Endothelial cell of umbilical vein (primary cell): Measurements from ENCODE around the gene NUP205. TPM values are rescaled to one million over a fixed set of nuclear protein-coding genes. Genes with fewer than 3 reads are reported as not detected.

ENCODE experiments used
- BruUV-seq: library from RNA; stranded (reverse); fragments of 400-500 nt; replicated peaks from 2 replicates; lab custom pipeline; 2021; lab: Mats Ljungman, UMichigan
- CTCF ChIA-PET: fragments of 300-600, 350-600 bp; sonication (Branson Sonifier 250); formaldehyde crosslinking; loops from one replicate; lab custom pipeline; 2021; ENCODE audit warnings: antibody characterized with exemption, inconsistent platforms; lab: Charles Lee
- POLR2A ChIA-PET: fragments of 300-600, 350-600 bp; sonication (Branson Sonifier 250); formaldehyde crosslinking; loops from one replicate; lab custom pipeline; 2021; ENCODE audit warnings: antibody characterized with exemption, inconsistent platforms; lab: Charles Lee
- DNase-seq: peaks from one replicate; pipeline ENCODE4 v3.0.0-alpha.2; 2011; ENCODE audit warnings: low read depth, low spot score
- FAIRE-seq: peaks from 2 replicates; lab custom pipeline; 2011; peaks lifted over from hg19 to GRCh38; lab: Jason Lieb, UNC
- H2AFZ ChIP-seq: 2 replicates; pipeline ENCODE4 v1.6.0; 2012; ENCODE audit warnings: low read depth, low read length, control low read depth, inconsistent platforms
- H3K27ac ChIP-seq: 2 replicates; pipeline ENCODE4 v1.5.1; 2011; ENCODE audit warnings: low read depth, mild to moderate bottlenecking, control low read depth, low read length, moderate library complexity; ENCODE audit not compliant: insufficient read depth
- H3K27me3 ChIP-seq, 2 experiments: 2 replicates each; pipeline versions ENCODE4 v1.6.0 to v1.6.1; 2011; ENCODE audit warnings: low read length in 2 of 2, mixed read lengths in 1 of 2; ENCODE audit not compliant: control insufficient read depth in 2 of 2, insufficient read depth in 2 of 2
- H3K36me3 ChIP-seq, 2 experiments: 2 replicates in 1 of 2; 3 replicates in 1 of 2; pipeline ENCODE4 v1.5.1; 2011; ENCODE audit warnings: low read length in 2 of 2, mild to moderate bottlenecking in 1 of 2, moderate library complexity in 1 of 2; ENCODE audit not compliant: control insufficient read depth in 2 of 2, insufficient read depth in 2 of 2; ENCODE audit errors: extremely low read depth in 1 of 2
- H3K4me1 ChIP-seq: 3 replicates; pipeline ENCODE4 v1.5.1; 2011; ENCODE audit warnings: mild to moderate bottlenecking, low read length; ENCODE audit not compliant: control insufficient read depth, insufficient read depth; ENCODE audit errors: extremely low read depth
- H3K4me2 ChIP-seq: 2 replicates; pipeline ENCODE4 v1.6.1; 2011; ENCODE audit warnings: low read length, control low read depth, mixed read lengths; ENCODE audit not compliant: insufficient read depth
- H3K4me3 ChIP-seq, 3 experiments: fragments of 200-600 bp in 1 of 3; sonication (generic), shearing (Covaris generic) in 1 of 3; replicated peaks in 1 of 3; 2 replicates each; pipeline ENCODE4 v1.5.1; 2011 to 2016; ENCODE audit warnings: control low read depth in 3 of 3, low read length in 3 of 3, mild to moderate bottlenecking in 2 of 3, inconsistent platforms in 1 of 3, low read depth in 1 of 3, moderate library complexity in 1 of 3; ENCODE audit not compliant: insufficient read depth in 1 of 3
- H3K79me2 ChIP-seq: 2 replicates; pipeline ENCODE4 v1.6.0; 2012; ENCODE audit warnings: low read length, inconsistent platforms; ENCODE audit not compliant: control insufficient read depth, insufficient read depth
- H3K9ac ChIP-seq: replicated peaks from 2 replicates; pipeline ENCODE3; 2011; ENCODE audit warnings: low read length, control low read depth; ENCODE audit not compliant: insufficient read depth; ENCODE audit errors: extremely low read depth
- H3K9me1 ChIP-seq: replicated peaks from 3 replicates; pipeline ENCODE4 v1.6.0; 2011; ENCODE audit warnings: mild to moderate bottlenecking, low read length; ENCODE audit not compliant: control insufficient read depth, insufficient read depth; ENCODE audit errors: extremely low read depth
- H3K9me3 ChIP-seq: replicated peaks from 2 replicates; pipeline ENCODE4 v1.5.1; 2012; ENCODE audit warnings: low read length, inconsistent platforms; ENCODE audit not compliant: control insufficient read depth, insufficient read depth
- H4K20me1 ChIP-seq: replicated peaks from 2 replicates; pipeline ENCODE3; 2011; ENCODE audit warnings: mild to moderate bottlenecking, low read length; ENCODE audit not compliant: control insufficient read depth, insufficient read depth; ENCODE audit errors: extremely low read depth
- CTCF ChIP-seq, 2 donors: IDR thresholded peaks; 1 replicate in 1 of 2; 2 replicates in 1 of 2; pipeline ENCODE4 v1.5.1; 2011; ENCODE audit warnings: low read length in 2 of 2, mild to moderate bottlenecking in 2 of 2, moderate library complexity in 2 of 2, control low read depth in 1 of 2, inconsistent platforms in 1 of 2, low read depth in 1 of 2; ENCODE audit not compliant: insufficient read depth in 1 of 2; ENCODE audit errors: extremely low read depth in 1 of 2
- GATA2 ChIP-seq: IDR thresholded peaks from 2 replicates; pipeline ENCODE4 v1.7.0; 2011; ENCODE audit warnings: low read depth, mild to moderate bottlenecking, moderate library complexity, mixed read lengths, low read length; ENCODE audit not compliant: insufficient read length, insufficient read depth
- JUN ChIP-seq: IDR thresholded peaks from 2 replicates; pipeline ENCODE4 v1.6.1; 2011; ENCODE audit warnings: borderline replicate concordance, low read depth; ENCODE audit not compliant: insufficient read length, insufficient read depth
- MAX ChIP-seq: IDR thresholded peaks from 2 replicates; pipeline ENCODE4 v1.6.1; 2011; ENCODE audit not compliant: insufficient read depth, insufficient read length
- POLR2A ChIP-seq: IDR thresholded peaks from 2 replicates; pipeline ENCODE4 v1.6.1; 2012; ENCODE audit warnings: low read depth, mild to moderate bottlenecking, control low read depth, low read length
- dilution Hi-C: fragments of 300-500 bp; cut with MboI; formaldehyde crosslinking; loops from one replicate; pipeline ENCODE4 v1.15.0; 2019; ENCODE audit warnings: low sequenced_read_pairs; ENCODE audit not compliant: extremely low pct_ligation_motif_present
- intact Hi-C: fragments of 100-400 bp; cut with micrococcal nuclease; formaldehyde crosslinking; loops from one replicate; pipeline ENCODE4 v1.10.0; 2022
- polyA plus RNA-seq, 4 experiments: library from polyadenylated mRNA; depleted of rRNA in 3 of 4; stranded (reverse) in 3 of 4; unstranded in 1 of 4; fragments of >200 nt; gene quantifications; 2 replicates each; pipeline versions ENCODE4 v1.2.1 to v1.2.3, GENCODE V29; 2011 to 2012; ENCODE audit warnings: missing spikeins in 1 of 4
- total RNA-seq: library from RNA; stranded (reverse); gene quantifications from 2 replicates; pipeline ENCODE4 v1.2.3, GENCODE V29; 2021

NUP205 gene
- total and polyA plus RNA-seq, 2 donors (not counting 3 experiments of a cell fraction or from before 2014, with no cell fraction given): 48.8 to 81.3 TPM

GRCh38 chr7:135645296-135645904 is 87.7 kb downstream of the NUP205 start:
- dilution Hi-C loops (no loop called here), intact Hi-C loops (loop anchor here (1.0 to 5.0 kb wide), 3 partner anchors 24 to 364 kb away; partner anchors contain the start of gene CNOT4)
- POLR2A ChIA-PET: no interaction called here
- no peaks in the 10 kb centered on the region for H3K9me1 ChIP-seq
- no peaks in the 10 kb centered on the region for H3K27me3 ChIP-seq
- H2AFZ ChIP-seq: no peak overlapping the region
- TF ChIP-seq CTCF (IDR thresholded peaks at IDR 0.05; ENCODE audit: extremely low read depth in 1 of 2, insufficient read depth in 1 of 2, low read depth in 1 of 2, low read length in 2 of 2): peak; percentile 35 to 57
- no peak for TF ChIP-seq MAX
- H4K20me1 ChIP-seq: no peaks in the 10 kb centered on the region
- FAIRE-seq (peak; percentile 40), DNase-seq (peak; percentile 60)
- peaks cover 0 to 9% of the 10 kb centered on the region in 2 experiments for H3K36me3 ChIP-seq
- no peaks in the 10 kb centered on the region for H3K9me3 ChIP-seq
- CTCF ChIA-PET: interaction anchor here (0.6 to 7.3 kb wide), 38 partner anchors 9 to 1981 kb away, joined by 3 to 173 read pairs (median 4); partner anchors contain the start of gene STMP1
- no peak overlapping the region for H3K4me2 ChIP-seq
- H3K4me1 ChIP-seq: no peaks in the 10 kb centered on the region
- no peak overlapping the region for H3K4me3 ChIP-seq
- H3K27ac ChIP-seq: no peak overlapping the region
- BruUV-seq: no TSS peak
- H3K79me2 ChIP-seq: no peaks in the 10 kb centered on the region
- no peak overlapping the region for H3K9ac ChIP-seq

- H3K9me1 ChIP-seq: no peaks in the 10 kb centered on the region
- peaks cover 0 to 9% of the 10 kb centered on the region in 2 experiments for H3K36me3 ChIP-seq
- dilution Hi-C loops (no loop called here), intact Hi-C loops (loop anchor here (5.0 kb wide), 1 partner anchor 135 kb away; the partner anchor contains the start of gene CNOT4)
- H3K4me1 ChIP-seq: no peaks in the 10 kb centered on the region
- no peak for TF ChIP-seq POLR2A
- TF ChIP-seq CTCF (IDR thresholded peaks at IDR 0.05; ENCODE audit: extremely low read depth in 1 of 2, insufficient read depth in 1 of 2, low read depth in 1 of 2, low read length in 2 of 2): no peak
- no peak for TF ChIP-seq MAX
- no peak for TF ChIP-seq JUN
- no peak for TF ChIP-seq GATA2
- H3K27me3 ChIP-seq: no peaks in the 10 kb centered on the region
- ChIA-PET CTCF (interaction anchor here (1.6 to 7.3 kb wide), 3 partner anchors 13 to 373 kb away, joined by 3 to 173 read pairs (median 6); no protein-coding TSS in a partner anchor), POLR2A (no interaction called here)
- BruUV-seq: no TSS peak
- DNase-seq (peak; percentile 59), FAIRE-seq (peak; percentile 44)
- H3K9ac ChIP-seq: no peak overlapping the region
- H3K9me3 ChIP-seq: no peaks in the 10 kb centered on the region
- no peak overlapping the region for H3K4me3 ChIP-seq
- H4K20me1 ChIP-seq: no peaks in the 10 kb centered on the region
- no peak overlapping the region for H3K27ac ChIP-seq
- no peaks in the 10 kb centered on the region for H3K79me2 ChIP-seq
- H2AFZ ChIP-seq: no peak overlapping the region
- no peak overlapping the region for H3K4me2 ChIP-seq
Observed at GRCh38 chr7:135647755-135648154, 90.0 kb downstream of the NUP205 start.
